Measurements from ENCODE around the gene AGPAT1.

- no peak for TF ChIP-seq CBX8 (IDR thresholded peaks at IDR 0.05; ENCODE audit: borderline replicate concordance, low read depth, low read length)
- TF ChIP-seq CTCF (IDR thresholded peaks at IDR 0.05; ENCODE audit: control extremely low read depth in 1 of 3, insufficient read depth in 1 of 3, low read depth in 1 of 3, low read length in 3 of 3): no peak
- TF ChIP-seq NRF1 (IDR thresholded peaks at IDR 0.05; ENCODE audit: low read depth, low read length): no peak
- no peak for TF ChIP-seq POLR2A (IDR thresholded peaks at IDR 0.05; ENCODE audit: control extremely low read depth in 1 of 2, low read depth in 2 of 2, low read length in 2 of 2)
- TF ChIP-seq EGR1 (IDR thresholded peaks at IDR 0.05; ENCODE audit: borderline replicate concordance, low read depth, low read length): no peak
- TF ChIP-seq PHF8 (conservative IDR thresholded peaks at IDR 0.05; ENCODE audit: low read depth, low read length): no peak
- no peak for TF ChIP-seq ATF2 (IDR thresholded peaks at IDR 0.05; ENCODE audit: low read length)
- no peak for TF ChIP-seq CHD1 (IDR thresholded peaks at IDR 0.05; ENCODE audit: low read depth, low read length)
- TF ChIP-seq EP300 (IDR thresholded peaks at IDR 0.05; ENCODE audit: borderline replicate concordance in 1 of 2, low read depth in 2 of 2, low read length in 2 of 2): no peak
- no peak for TF ChIP-seq FOSL1 (IDR thresholded peaks at IDR 0.05; ENCODE audit: insufficient read depth, low read depth, low read length)
- no peak for TF ChIP-seq CTBP2 (IDR thresholded peaks at IDR 0.05; ENCODE audit: borderline replicate concordance, insufficient read depth, insufficient read length, low read length)
- TF ChIP-seq ATF3 (IDR thresholded peaks at IDR 0.05; ENCODE audit: insufficient read depth, low read depth, low read length): no peak
Measured at GRCh38 chr6:32120573-32121059, 55.3 kb downstream of the AGPAT1 start.
